HG02610 (cell line): ENCODE data around the gene AGTR1.

Source experiments
- ATAC-seq: cut with Tn5 transposase; IDR thresholded peaks from one replicate; pipeline ENCODE4 v1.9.1; 2021; ENCODE audit warnings: mild to moderate bottlenecking, moderate library complexity; ENCODE audit not compliant: unreplicated experiment

The AGTR1 gene

DNA sequence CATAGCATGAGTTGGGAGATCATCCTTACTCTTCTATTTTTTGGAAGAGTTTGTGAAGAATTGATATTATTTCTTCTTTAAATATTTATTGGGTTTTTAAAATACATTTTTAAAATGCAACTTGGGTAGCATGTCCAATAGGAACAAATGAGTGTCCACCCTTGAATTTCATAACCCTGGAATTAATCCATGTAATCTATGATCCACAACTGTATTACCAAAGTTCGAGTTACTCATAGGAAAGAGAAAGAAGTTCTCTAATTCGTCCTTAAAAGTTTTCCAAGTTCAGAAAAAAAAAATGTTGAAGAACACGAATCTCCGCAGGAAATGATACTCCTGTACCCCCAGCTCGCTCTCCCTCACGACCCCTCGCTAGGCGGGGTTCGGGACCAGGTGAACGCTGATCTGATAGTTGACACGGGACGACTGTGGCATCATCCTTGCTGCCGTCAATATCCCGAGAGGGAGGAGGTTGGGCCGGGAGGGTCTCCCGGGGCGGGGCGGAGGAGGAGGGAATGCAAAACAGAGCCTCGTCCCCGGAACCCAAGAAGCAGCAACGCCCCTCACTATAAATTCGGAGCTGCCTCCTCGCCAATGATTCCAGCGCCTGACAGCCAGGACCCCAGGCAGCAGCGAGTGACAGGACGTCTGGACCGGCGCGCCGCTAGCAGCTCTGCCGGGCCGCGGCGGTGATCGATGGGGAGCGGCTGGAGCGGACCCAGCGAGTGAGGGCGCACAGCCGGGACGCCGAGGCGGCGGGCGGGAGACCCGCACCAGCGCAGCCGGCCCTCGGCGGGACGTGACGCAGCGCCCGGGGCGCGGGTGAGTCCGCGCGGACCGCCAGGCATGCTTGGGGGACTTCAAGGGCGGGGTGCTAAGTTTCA is at the start of gene AGTR1:
AGTR1 (plus strand) TSS at position 598 of the 884 bp plus-strand sequence. CDS start 43,133 bp downstream, outside the sequence.
- no peak for ATAC-seq

DNA sequence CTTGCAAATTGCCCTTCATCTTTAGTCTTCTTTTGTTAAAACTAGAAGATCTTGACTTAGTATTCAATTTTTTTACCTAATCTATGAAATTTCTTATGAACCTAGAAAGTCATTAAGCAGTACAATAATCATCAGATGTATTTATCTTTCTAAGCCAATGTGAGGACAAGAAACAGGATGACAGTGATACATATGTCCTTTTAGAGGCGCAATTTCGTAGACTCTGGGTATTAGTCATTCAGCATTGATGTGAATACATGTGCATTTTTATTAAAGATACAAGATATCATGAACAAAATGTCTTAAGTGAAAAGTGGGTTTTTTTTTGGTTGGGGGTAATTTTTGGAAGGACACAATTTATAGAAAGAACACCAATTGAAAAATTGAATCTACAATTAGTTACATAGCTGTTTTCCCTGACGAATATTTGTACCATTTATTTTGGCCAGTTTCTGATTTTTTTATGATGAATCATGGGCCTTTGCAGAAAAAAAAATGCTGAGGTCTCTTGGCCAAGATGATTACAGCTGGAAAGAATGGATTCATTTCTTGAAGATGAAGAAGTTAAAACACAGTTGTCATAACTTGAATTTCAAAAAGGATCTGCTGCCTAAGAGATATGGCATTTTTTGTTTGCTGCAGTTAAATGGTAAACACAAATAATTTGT is 48.9 kb upstream of the AGTR1 start:
- ATAC-seq, result no peak

DNA sequence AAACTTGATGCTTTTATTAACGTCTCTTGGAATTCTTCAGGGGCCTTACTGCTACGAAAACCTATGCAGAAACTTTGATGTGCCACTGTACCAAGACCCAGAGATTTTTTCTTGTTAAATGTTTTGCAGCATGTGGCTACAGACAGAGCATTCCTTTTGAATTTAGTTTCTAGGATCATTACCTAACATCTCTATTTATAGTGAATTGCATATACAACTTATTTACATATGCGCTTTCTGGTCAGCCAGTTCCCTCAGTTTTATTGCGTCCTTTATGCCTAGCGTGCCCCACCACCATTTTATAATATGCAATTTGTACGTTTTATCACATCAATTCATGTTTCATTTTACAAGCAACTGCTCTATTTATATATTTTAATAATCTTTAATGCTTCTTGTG is 46.2 kb upstream of the AGTR1 start:
- no peak for ATAC-seq

DNA sequence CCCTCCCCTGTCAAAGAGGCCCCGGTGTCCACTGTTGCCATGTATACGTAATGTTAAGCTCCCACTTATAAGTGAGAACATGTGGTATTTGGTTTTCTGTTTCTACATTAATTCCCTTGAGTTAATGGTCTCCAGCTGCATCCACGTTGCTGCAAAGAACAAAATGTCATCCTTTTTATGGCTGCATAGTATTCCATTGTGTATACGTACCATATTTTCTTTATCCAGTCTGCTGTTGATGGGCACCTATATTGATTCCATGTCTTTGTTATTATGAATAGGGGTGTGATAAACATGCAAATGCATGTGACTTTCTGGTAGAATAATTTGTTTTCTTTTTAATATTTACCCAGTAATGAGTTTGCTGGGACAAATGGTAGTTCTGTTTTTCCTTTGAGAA is 43.3 kb upstream of the AGTR1 start:
- no peak for ATAC-seq

DNA sequence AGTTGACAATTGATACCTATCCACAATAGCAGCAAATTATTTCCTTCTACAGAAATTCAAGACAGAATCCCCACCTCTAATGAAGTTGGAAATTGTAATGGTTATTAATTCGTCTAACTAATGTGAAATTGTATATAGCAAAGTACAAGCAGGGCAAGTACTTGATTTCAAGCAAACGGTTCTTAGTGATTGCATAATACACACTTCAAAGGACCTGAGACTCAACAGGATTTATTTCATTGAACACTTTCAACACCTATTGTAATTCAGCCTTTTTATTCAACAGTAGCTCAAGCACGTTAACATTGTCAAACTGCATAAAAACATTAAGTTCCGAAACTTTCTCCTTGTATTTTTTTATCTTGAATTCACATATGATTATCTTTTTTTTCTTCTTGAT is 40.2 kb upstream of the AGTR1 start:
- ATAC-seq, result no peak

DNA sequence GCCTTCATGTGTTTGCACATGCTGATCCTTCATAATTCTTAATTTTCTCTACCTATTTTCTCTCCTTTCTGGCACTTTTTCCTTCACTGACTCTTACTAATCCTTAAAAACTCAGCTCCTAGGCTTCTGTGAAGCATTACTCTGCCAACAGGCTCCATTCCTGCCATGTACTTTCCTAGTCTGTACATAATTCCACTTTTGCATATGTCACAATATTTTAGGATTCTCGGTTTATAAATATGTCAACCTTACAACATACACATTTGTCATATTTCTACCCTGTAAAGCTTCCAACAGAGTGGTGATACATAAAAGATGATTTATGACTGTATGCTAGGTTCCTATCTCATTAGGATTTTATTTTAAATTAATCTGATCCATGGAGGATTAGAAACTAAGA is 38.2 kb upstream of the AGTR1 start:
- ATAC-seq, result no peak

DNA sequence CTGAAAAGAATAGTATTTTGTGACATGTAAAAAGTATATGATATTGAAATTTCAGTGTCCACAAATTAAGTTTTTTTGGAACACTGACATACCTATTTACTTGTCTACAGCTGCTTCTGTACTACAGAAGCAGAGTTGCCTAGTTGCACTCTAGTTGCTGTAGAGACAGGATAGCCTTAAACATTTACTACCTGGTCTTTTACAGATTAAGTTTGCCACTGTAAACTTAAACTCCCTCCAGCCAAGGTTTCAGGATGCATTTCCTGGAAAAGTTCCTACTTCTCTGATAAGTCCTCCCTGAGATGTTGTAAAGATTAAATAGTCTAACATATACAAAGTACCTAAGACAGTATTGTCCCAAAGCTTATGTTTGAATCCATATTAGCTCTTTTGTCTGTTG is 17.4 kb upstream of the AGTR1 start:
- no peak for ATAC-seq

DNA sequence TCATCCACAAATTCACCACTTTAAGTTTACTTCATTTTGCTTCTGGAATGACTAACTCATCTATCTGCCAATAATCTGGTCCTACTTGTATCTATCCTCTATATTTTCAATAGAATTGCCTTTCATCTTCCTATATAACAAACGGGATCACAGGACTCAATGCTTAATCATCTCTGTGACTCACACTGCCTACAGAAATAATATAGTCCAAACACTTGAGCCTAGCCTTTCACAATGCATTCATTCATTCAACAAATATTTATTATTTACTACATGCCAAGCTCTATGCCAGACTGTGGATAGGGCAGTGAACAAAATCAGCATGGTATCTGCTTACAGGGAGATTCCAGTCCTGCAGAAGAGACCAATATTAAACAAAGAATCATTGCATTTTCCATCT is 16.6 kb upstream of the AGTR1 start:
- no peak for ATAC-seq

DNA sequence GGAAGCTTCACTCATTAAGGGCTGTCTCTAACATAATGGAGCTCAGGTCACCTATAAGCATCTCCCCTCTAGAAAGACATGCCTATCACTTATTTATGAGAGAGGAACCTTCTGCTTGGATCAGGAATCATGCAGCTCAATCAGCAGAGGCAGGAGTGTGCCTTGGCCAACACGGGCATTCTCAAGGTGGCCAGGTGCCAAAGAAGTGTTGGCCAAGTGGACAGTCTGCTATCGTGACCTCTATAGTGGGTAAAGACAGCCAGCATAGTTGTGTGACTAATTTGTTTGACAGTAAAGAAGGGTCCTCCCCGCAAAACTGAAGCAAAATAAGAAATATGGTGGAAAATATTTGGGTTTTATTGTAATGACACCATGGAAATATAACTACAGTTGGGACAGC is 14.7 kb upstream of the AGTR1 start:
- no peak for ATAC-seq

DNA sequence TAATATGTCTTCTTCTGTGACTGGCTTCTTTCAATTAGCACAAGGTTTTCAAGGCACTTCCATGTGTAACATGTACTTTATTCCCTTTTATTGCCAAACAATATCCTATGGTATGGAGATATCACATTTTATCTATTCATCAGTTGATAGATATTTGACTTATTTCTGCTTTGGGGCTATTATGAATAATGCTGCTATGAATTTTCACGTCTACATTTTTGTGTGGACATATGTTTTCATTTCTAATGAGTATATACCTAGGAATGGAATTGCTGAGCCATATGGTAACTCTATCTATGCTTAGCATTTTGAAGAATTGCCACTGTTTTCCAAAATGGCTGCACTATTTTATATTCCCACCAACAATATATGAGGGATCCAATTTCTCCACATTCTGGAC is 3.6 kb upstream of the AGTR1 start:
- no peak for ATAC-seq

DNA sequence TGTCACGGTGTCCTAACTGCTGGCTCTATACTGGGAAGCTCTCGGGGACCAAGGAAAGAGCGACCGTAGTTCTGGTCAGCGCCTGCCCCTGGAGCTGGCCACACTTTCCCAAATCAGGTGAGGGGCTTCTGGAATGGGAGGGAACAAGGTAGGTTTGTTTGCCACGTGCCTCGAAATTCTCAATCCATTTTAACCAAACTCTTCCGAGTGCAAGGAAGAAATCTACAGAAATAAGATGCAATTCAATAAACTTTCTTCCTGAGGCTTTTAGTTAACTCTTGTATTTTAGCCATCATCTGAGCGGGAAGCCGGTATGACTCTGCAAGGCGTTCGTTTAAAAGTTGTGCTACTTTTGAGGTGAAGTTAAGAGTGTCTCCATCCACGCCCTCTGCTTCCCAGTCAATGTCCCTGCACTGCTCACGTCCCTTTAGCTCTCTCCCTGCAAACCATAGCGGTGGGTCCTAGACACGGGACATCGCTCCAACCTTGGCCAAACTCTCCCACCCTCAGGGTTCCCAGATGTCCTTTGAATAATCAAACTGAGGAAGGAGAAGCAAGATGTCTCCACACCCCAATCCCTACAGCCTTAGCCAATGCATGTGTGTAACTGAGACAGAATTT is 597 bp downstream of the AGTR1 start:
- no peak for ATAC-seq

DNA sequence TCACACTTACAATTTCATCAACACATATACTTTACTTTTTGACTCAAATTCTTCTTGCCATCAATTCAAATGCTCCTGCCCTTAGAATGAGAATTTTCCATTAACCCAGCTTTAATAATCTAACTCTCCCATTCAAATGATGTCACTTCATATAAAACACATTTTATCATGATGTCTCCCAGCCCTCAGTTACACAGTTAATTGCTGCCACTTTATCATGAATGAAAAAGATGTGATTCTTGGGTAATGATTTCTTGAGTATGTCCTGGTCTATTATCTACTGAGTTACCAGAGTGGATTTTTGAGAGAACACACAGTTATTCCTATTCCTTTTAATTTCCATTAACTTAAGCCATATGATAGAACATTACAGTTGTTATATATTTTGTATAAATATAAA is 7.6 kb downstream of the AGTR1 start:
- ATAC-seq, result no peak

DNA sequence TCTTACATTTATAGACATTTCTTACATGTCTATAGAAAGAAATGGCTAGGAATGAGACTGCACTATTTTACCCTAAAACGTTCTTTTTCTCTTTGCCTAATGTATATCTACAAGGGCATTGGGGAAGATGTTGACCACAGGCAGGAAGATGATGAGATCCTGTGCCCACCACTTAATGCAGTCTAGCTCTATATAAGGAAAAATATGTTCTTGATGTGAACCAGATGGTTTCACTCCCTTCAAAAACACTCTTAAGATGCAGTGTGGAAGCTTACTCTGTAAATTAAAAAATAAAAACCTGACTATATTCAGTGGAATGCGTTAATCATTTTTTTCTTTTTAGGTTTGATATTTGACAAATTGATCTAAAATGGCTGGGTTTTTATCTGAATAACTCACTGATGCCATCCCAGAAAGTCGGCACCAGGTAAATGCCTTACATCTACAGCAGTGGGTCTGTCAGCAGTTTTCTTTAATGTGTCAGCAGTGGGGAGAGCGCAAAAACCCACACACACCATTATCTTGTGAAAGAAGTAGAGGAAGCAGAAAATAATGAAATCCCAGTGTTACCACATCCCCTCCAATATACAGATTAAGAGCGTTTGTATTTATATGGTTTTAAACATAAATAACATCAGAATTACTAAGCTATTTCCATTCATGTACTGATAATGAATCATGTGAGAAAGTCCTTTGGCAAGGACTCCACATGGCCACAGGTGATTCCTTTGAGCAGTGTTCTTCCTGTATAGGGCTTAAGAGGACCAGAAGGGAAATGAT is 10.1 kb downstream of the AGTR1 start:
- ATAC-seq, result no peak

DNA sequence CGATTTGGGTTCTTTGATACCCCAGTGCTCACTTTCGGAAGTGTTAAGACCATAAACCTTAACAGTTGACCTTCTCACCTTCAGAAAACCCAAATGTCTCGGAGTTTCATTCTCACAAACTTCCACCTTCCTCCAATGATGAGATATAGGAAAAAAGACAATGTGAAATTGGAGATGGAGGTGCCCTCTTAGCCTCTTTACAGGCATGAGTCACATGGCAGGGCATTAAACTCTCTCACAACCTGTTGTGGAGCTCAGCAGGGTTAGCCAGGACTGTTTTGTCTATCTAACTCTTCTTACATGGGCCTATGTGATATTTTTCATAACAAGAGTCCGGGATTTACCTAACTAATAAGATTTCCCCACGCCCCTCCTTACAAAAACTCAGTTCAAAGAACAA is 10.7 kb downstream of the AGTR1 start:
- ATAC-seq, result no peak

DNA sequence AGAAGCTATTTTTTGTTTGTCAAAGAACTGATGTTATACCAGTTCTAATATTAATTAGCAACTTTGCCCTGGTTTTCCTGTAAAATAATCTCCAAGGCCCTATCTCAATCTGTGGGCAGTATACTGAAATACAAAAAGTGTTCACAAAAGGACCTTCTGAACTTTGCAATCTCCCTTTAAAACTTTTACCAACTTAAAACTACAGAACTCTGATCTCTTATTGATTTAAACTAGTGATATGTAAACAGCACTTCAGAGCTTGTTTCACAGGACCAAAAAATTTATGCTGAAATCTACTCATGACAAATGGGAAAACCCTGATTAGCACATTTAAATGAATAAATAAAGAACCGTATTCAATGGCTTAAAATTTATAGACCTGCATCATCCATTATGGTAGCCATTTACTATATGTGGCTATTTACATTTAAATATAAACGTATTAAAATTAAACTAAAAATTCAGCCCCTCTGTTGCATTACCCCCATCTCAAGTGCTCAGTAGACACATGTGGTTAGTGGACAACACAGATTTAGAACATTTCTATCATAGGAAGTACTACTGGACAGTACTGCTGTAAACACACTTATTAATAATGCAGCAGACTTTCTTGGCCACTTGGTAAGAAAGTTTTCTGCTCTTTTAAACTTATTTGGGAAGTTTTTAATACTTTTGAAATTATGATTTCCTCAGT is 12.0 kb downstream of the AGTR1 start:
- no peak for ATAC-seq

DNA sequence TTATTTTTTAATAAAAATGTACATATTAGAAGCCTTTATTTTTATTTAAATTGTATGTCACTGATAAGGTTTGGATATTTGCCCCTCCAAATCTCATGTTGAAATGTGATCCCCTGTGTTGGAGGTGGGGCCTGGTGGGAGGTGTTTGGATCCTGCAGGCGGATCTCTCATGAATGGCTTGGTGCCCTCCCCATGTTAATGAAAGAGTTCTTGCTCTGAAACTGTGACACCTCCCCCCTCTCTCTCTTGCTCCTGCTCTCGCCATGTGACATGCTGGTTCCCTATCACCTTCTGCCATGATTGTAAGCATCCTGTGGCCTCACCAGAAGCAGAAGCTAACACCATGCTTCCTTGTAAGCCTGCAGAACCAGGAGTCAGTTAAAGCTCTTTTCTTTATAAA is 13.0 kb downstream of the AGTR1 start:
- no peak for ATAC-seq

DNA sequence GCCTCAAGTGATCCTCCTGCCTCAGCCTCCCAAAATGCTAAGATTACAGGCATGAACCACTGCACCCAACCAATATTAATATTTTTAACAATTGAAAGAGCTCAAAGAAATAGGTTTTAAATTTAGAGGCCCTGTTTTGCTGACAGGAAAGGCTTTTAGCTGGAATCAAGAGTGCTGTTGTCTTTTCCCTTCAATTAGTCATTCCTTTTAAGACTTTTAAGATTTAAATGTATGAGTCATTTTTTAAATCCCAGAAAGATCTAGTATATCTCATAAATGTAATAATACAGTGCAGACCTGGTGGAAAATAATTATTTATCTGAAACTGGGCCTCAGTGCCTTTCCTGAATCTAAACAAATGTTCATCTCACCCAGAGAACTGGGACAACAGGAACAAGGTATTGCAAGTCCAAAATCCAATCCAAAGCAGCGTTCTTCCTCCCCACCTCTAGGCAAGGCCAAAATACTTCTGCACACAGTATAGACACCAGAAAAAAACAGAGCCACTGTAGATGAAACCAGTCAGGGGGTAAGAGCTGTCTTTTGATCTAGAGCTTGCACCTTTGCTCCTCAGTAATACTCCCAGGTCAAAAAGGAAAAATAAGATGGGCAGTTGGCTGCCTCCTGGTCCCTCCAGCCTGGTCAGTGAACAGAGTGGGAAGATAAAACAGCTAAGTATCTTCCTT is 14.4 kb downstream of the AGTR1 start:
- ATAC-seq, result no peak

DNA sequence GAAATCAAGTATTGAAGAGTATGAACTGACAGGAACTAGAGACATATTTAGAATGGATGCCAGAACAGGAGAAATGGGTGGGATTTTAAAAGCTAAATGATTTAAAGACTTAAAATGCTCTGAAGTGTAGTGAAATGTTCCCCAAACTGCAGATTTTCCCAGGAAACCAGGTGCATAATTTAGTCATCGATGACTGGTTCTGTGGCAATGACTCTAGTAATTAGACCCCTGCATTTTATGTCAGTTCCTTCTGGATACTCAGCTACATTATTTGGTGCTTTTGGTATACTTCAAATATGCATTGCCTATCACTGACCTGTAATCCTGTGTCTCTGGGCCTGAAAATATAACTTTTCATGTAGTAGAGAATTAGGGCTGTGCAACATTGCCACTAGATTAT is 16.8 kb downstream of the AGTR1 start:
- ATAC-seq, result no peak

DNA sequence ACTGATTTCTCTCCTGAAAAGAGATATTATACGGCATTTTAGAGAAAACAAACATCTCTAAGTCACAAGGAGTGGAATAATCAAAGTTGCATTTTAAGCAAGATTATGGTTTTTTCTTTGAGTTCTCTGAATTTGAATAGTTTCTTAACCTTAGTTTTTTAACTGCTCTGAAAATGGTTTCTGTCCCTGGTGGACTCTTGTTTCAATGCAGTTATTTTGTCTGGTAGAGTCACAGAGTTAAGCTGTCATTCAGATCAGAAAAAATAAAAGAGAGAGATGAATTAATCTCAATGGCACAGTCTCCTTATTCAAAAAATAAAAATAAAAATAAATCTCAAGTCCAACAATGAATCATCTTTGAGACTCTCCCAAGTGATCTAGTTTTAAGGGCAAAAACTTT is 19.0 kb downstream of the AGTR1 start:
- ATAC-seq, result no peak
